H1 (cell line): ENCODE measurements around the gene SELPLG. TPM values are rescaled to one million over a fixed set of nuclear protein-coding genes. Genes with fewer than 3 reads are reported as not detected.

Experiments
- CTCF ChIA-PET: fragments of 300-600 bp; sonication (Branson Sonifier 250); formaldehyde crosslinking; loops from one replicate; lab custom pipeline; 2021; ENCODE audit not compliant: partially characterized antibody; lab: Charles Lee
- POLR2A ChIA-PET: fragments of 300-600 bp; sonication (Branson Sonifier 250); formaldehyde crosslinking; loops from one replicate; lab custom pipeline; 2021; ENCODE audit warnings: inconsistent platforms; ENCODE audit not compliant: partially characterized antibody; lab: Charles Lee
- DNase-seq, 2 experiments: peaks; one replicate each; pipeline versions ENCODE4 v3.0.0 to v3.0.0-alpha.2; 2010 to 2022; ENCODE audit warnings: low spot score in 2 of 2, low read depth in 1 of 2, mixed read lengths in 1 of 2
- FAIRE-seq: peaks from 2 replicates; lab custom pipeline; 2011; peaks lifted over from hg19 to GRCh38; lab: Jason Lieb, UNC
- H2AFZ ChIP-seq: 2 replicates; pipeline ENCODE4 v1.8.1; 2012; ENCODE audit warnings: low read length, inconsistent platforms
- H2AK5ac ChIP-seq: 2 replicates; pipeline ENCODE4 v1.6.1; 2013; ENCODE audit warnings: low read depth, low read length
- H2BK120ac ChIP-seq: replicated peaks from 2 replicates; pipeline ENCODE3; 2013; ENCODE audit warnings: low read depth, low read length, inconsistent platforms
- H2BK12ac ChIP-seq: 2 replicates; pipeline ENCODE4 v1.6.1; 2013; ENCODE audit warnings: low read depth, low read length
- H2BK15ac ChIP-seq: 2 replicates; pipeline ENCODE4 v1.6.1; 2013; ENCODE audit warnings: low read length
- H2BK20ac ChIP-seq: 2 replicates; pipeline ENCODE4 v1.6.1; 2013; ENCODE audit warnings: low read length
- H2BK5ac ChIP-seq: 2 replicates; pipeline ENCODE4 v1.6.1; 2013; ENCODE audit warnings: low read depth, low read length
- H3K14ac ChIP-seq: 2 replicates; pipeline ENCODE4 v1.6.1; 2013; ENCODE audit warnings: inconsistent platforms; ENCODE audit not compliant: insufficient read length
- H3K18ac ChIP-seq: 2 replicates; pipeline ENCODE4 v1.6.1; 2013; ENCODE audit warnings: low read length; ENCODE audit errors: extremely low read depth
- H3K23ac ChIP-seq: 2 replicates; pipeline ENCODE4 v1.6.1; 2013; ENCODE audit warnings: inconsistent platforms; ENCODE audit not compliant: insufficient read length
- H3K23me2 ChIP-seq: 2 replicates; pipeline ENCODE4 v1.6.1; 2013; ENCODE audit warnings: low read depth, low read length
- H3K27ac ChIP-seq: 2 replicates; pipeline ENCODE4 v1.6.1; 2011; ENCODE audit warnings: low read depth, low read length, inconsistent platforms
- H3K27me3 ChIP-seq, 4 experiments: replicated peaks in 1 of 4; 1 replicate in 1 of 4; 2 replicates in 3 of 4; pipeline versions ENCODE4 v1.6.1 to v1.8.1; 2011 to 2013; ENCODE audit warnings: low read length in 3 of 4, mild to moderate bottlenecking in 3 of 4, inconsistent platforms in 2 of 4, mixed read lengths in 2 of 4, moderate library complexity in 1 of 4; ENCODE audit not compliant: control insufficient read depth in 3 of 4, insufficient read depth in 3 of 4; ENCODE audit errors: extremely low read depth in 1 of 4
- H3K36me3 ChIP-seq, 4 experiments: 2 replicates each; pipeline versions ENCODE4 v1.6.1 to v1.8.1; 2011 to 2013; ENCODE audit warnings: mild to moderate bottlenecking in 4 of 4, low read length in 3 of 4, moderate library complexity in 2 of 4, control low read depth in 1 of 4, inconsistent platforms in 1 of 4; ENCODE audit not compliant: insufficient read depth in 4 of 4, control insufficient read depth in 2 of 4
- H3K4ac ChIP-seq: replicated peaks from 2 replicates; pipeline ENCODE3; 2013; ENCODE audit warnings: low read length, low read depth, mixed read lengths, inconsistent platforms; ENCODE audit not compliant: insufficient read length
- H3K4me1 ChIP-seq, 4 experiments: replicated peaks in 1 of 4; 1 replicate in 1 of 4; 2 replicates in 3 of 4; pipeline versions ENCODE4 v1.6.1 to v1.8.1; 2011 to 2013; ENCODE audit warnings: low read length in 3 of 4, inconsistent platforms in 2 of 4, mixed read lengths in 1 of 4; ENCODE audit not compliant: insufficient read depth in 4 of 4, control insufficient read depth in 3 of 4
- H3K4me2 ChIP-seq, 2 experiments: 2 replicates each; pipeline versions ENCODE4 v1.6.1 to v1.8.1; 2011 to 2013; ENCODE audit warnings: low read depth in 2 of 2, low read length in 2 of 2, control low read depth in 1 of 2, inconsistent platforms in 1 of 2, mild to moderate bottlenecking in 1 of 2; ENCODE audit not compliant: insufficient read depth in 1 of 2
- H3K4me3 ChIP-seq, 4 experiments: fragments of 200-600, 300-600 bp in 1 of 4; sonication (generic), shearing (Covaris generic), sonication (Bioruptor Twin) in 1 of 4; 2 replicates each; pipeline versions ENCODE4 v1.5.1 to v1.8.1; 2011 to 2016; ENCODE audit warnings: low read length in 4 of 4, low read depth in 3 of 4, control low read depth in 2 of 4, inconsistent platforms in 2 of 4, mild to moderate bottlenecking in 2 of 4, mixed read lengths in 1 of 4, moderate library complexity in 1 of 4; ENCODE audit not compliant: insufficient read depth in 2 of 4; ENCODE audit errors: extremely low read depth in 1 of 4
- H3K56ac ChIP-seq: replicated peaks from 2 replicates; pipeline ENCODE3; 2013; ENCODE audit warnings: low read depth, mild to moderate bottlenecking, mixed read lengths, low read length, inconsistent platforms; ENCODE audit not compliant: insufficient read length
- H3K79me1 ChIP-seq: 2 replicates; pipeline ENCODE4 v1.6.1; 2013; ENCODE audit warnings: low read depth, low read length, control low read depth
- H3K79me2 ChIP-seq, 2 experiments: 2 replicates each; pipeline versions ENCODE4 v1.6.1 to v1.8.1; 2012 to 2013; ENCODE audit warnings: low read length in 2 of 2, mild to moderate bottlenecking in 2 of 2, inconsistent platforms in 1 of 2; ENCODE audit not compliant: insufficient read depth in 2 of 2, control insufficient read depth in 1 of 2
- H3K9ac ChIP-seq, 4 experiments: replicated peaks in 1 of 4; 1 replicate in 1 of 4; 2 replicates in 3 of 4; pipeline versions ENCODE4 v1.6.1 to v1.8.1; 2011 to 2013; ENCODE audit warnings: low read depth in 3 of 4, low read length in 3 of 4, control low read depth in 2 of 4, mild to moderate bottlenecking in 2 of 4, moderate library complexity in 2 of 4, inconsistent platforms in 1 of 4; ENCODE audit errors: extremely low read depth in 1 of 4
- H3K9me3 ChIP-seq, 2 experiments: 2 replicates each; pipeline versions ENCODE4 v1.6.1 to v1.8.1; 2012 to 2013; ENCODE audit warnings: mild to moderate bottlenecking in 2 of 2, moderate library complexity in 2 of 2, control low read depth in 1 of 2, inconsistent platforms in 1 of 2, low read depth in 1 of 2, low read length in 1 of 2, mixed read lengths in 1 of 2; ENCODE audit not compliant: insufficient read depth in 2 of 2
- H4K20me1 ChIP-seq, 2 experiments: replicated peaks in 1 of 2; 2 replicates each; pipeline versions ENCODE3 to v1.8.1; 2011 to 2013; ENCODE audit warnings: inconsistent platforms in 2 of 2, low read length in 2 of 2, mild to moderate bottlenecking in 1 of 2; ENCODE audit not compliant: insufficient read depth in 2 of 2, control insufficient read depth in 1 of 2
- H4K5ac ChIP-seq: 2 replicates; pipeline ENCODE4 v1.6.1; 2013; ENCODE audit warnings: low read length, low read depth, mixed read lengths, inconsistent platforms; ENCODE audit not compliant: insufficient read length
- H4K8ac ChIP-seq: 2 replicates; pipeline ENCODE4 v1.8.0; 2013; ENCODE audit warnings: mild to moderate bottlenecking, moderate library complexity, low read length, inconsistent platforms; ENCODE audit not compliant: insufficient read depth; ENCODE audit errors: extremely low read depth
- H4K91ac ChIP-seq: replicated peaks from 2 replicates; pipeline ENCODE3; 2013; ENCODE audit warnings: low read length, mixed read lengths, inconsistent platforms; ENCODE audit not compliant: insufficient read length
- CHD1 ChIP-seq: IDR thresholded peaks from 2 replicates; pipeline ENCODE4 v1.6.1; 2012; ENCODE audit warnings: low read depth, low read length, improper control_type of control experiment
- CTBP2 ChIP-seq: IDR thresholded peaks from 2 replicates; pipeline ENCODE4 v1.7.0; 2011; ENCODE audit warnings: borderline replicate concordance, mild to moderate bottlenecking, moderate library complexity, mixed read lengths, low read length; ENCODE audit not compliant: insufficient read depth, insufficient read length
- WGBS, 2 experiments: shearing (Covaris generic) in 1 of 2; methylation state at CpG; one replicate each; pipeline versions ENCODE4 v1.1.6 to v1.1.7; 2013 to 2015; ENCODE audit warnings: low lambda C conversion rate in 2 of 2, mixed read lengths in 2 of 2, inconsistent platforms in 1 of 2, low coverage in 1 of 2, missing lambda C conversion rate in 1 of 2; ENCODE audit not compliant: insufficient replicate concordance in 2 of 2, insufficient coverage in 1 of 2, insufficient read length in 1 of 2; ENCODE audit errors: extremely low coverage in 1 of 2, missing lambda C conversion rate in 1 of 2; 5-methylcytosine and 5-hydroxymethylcytosine counted together
- polyA plus RNA-seq, 7 experiments: library from polyadenylated mRNA; depleted of rRNA in 3 of 7; stranded (reverse) in 5 of 7; unstranded in 2 of 7; fragments of >200 nt in 5 of 7; fragments of 200-250 nt in 2 of 7; gene quantifications; 1 replicate in 5 of 7; 2 replicates in 1 of 7; 4 replicates in 1 of 7; pipeline versions ENCODE4 v1.2.1 to v1.2.3, GENCODE V29; 2011 to 2013; ENCODE audit warnings: missing spikeins in 2 of 7, mixed read lengths in 2 of 7
- total RNA-seq: library from RNA; stranded (reverse); fragmentation: NEBNext Ultra II Directional; extraction: Animal tissue kit (Norgen Biotek cat#: 25700); gene quantifications from 2 replicates; pipeline ENCODE4 v1.2.1, GENCODE V29; 2021
- TF ChIP-seq, protein P1 (sequence below): IDR thresholded peaks from 2 replicates; pipeline ENCODE4 v1.6.1; 2011; ENCODE audit warnings: low read depth, mild to moderate bottlenecking, low read length; ENCODE audit not compliant: insufficient read depth

SELPLG gene
- total and polyA plus RNA-seq, 2 of the 8 experiments (the other 6 are each of a cell fraction or from before 2014, with no cell fraction given), result 0.18 TPM; not detected in 1

DNA sequence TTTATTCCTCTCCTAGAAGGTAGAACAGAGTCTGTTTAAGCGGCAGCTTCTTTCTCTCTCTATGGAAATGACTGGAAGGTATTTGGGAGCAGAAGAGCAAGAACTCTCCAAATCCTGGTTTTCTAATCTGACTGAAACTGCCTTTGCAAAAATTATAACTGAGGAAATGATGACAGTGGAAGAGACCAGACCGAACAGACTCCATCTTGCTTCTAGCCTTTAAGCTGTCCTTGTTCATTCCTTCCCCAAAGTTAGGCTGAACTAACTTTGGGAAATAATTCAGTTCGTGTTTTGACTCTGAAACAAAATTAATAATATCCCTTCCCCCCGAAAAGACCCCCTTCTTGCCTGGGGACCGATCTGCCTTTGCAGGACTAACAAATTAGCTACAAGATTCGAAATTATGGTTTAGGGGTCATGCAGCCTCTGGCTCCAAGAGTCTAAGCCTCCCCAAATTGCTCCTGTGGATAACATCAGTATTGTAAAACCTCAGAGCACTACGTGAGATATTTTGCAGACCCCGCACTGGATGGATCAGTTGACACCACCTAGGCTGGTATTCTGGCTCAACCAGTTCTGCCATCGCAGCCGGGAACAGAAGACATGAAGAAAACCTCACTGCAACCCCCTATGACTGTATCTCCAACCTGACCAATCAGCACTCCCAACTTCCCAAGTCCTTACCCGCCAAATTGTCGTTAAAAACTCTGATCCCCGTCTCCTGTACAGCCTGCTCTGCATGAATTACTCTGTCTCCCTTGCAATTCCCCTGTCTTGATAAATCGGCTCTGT lies 14.1 kb downstream of the SELPLG start:
- no peak overlapping the region for H3K23ac ChIP-seq
- TF ChIP-seq, protein P1, sequence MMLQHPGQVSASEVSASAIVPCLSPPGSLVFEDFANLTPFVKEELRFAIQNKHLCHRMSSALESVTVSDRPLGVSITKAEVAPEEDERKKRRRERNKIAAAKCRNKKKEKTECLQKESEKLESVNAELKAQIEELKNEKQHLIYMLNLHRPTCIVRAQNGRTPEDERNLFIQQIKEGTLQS, result no peak
- TF ChIP-seq CHD1 (no peak), CTBP2 (no peak)
- TF ChIP-seq, all 59 proteins: peak for 0
- CTCF ChIA-PET, result interaction anchor here (0.6 to 22.5 kb wide), 15 partner anchors 9 to 331 kb away, joined by 3 to 523 read pairs (median 8); partner anchors contain the start of genes ISCU, SART3, SELPLG and TMEM119
- Histone ChIP-seq H3K27me3 (no peaks in the 10 kb centered on the region), H2BK20ac (no peak overlapping the region), H3K79me2 (no peaks in the 10 kb centered on the region), H3K18ac (no peak overlapping the region), H3K79me1 (no peaks in the 10 kb centered on the region), H4K20me1 (no peaks in the 10 kb centered on the region), H3K14ac (no peak overlapping the region), H3K27ac (no peak overlapping the region), H2AFZ (peak overlapping the region; percentile 82), H3K4ac (no peak overlapping the region), H3K4me3 (no peak overlapping the region), H3K9me3 (no peaks in the 10 kb centered on the region; a peak in 2 of 4 replicates), H4K91ac (no peak overlapping the region), H4K8ac (peak overlapping the region; percentile 69; the same call in 1 of the 2 replicates), H2AK5ac (no peak overlapping the region), H2BK5ac (no peak overlapping the region), H3K9ac (no peak overlapping the region), H3K4me2 (no peak overlapping the region), H2BK120ac (no peak overlapping the region), H3K23me2 (no peaks in the 10 kb centered on the region), H3K56ac (no peak overlapping the region), H4K5ac (no peak overlapping the region), H2BK12ac (no peak overlapping the region), H3K4me1 (peaks cover 0 to 5% (median under 1%) of the 10 kb centered on the region in 4 experiments; a peak in 2 of 7 replicates), H2BK15ac (0 out of 2 replicates have a peak overlapping the region, but pooled peaks have one; percentile 6), H3K36me3 (no peaks in the 10 kb centered on the region)
- FAIRE-seq (no peak), DNase-seq (no peak)
- POLR2A ChIA-PET, result interaction anchor here (0.7 to 3.5 kb wide), 7 partner anchors 13 to 151 kb away, joined by 3 to 14 read pairs (median 4); partner anchors contain the start of gene ISCU
- 85% methylated on average over 14 of the region's 14 CpGs; no CpG with 5 or more reads in 1 of the 2 experiments for WGBS, 2 experiments
